H1 (cell line): ENCODE measurements around the gene ZSCAN18. TPM values are rescaled to one million over a fixed set of nuclear protein-coding genes. Genes with fewer than 3 reads are reported as not detected.

ENCODE experiments used
- CTCF ChIA-PET: fragments of 300-600 bp; sonication (Branson Sonifier 250); formaldehyde crosslinking; loops from one replicate; lab custom pipeline; 2021; ENCODE audit not compliant: partially characterized antibody; lab: Charles Lee
- POLR2A ChIA-PET: fragments of 300-600 bp; sonication (Branson Sonifier 250); formaldehyde crosslinking; loops from one replicate; lab custom pipeline; 2021; ENCODE audit warnings: inconsistent platforms; ENCODE audit not compliant: partially characterized antibody; lab: Charles Lee
- DNase-seq, 2 experiments: peaks; one replicate each; pipeline versions ENCODE4 v3.0.0 to v3.0.0-alpha.2; 2010 to 2022; ENCODE audit warnings: low spot score in 2 of 2, low read depth in 1 of 2, mixed read lengths in 1 of 2
- FAIRE-seq: peaks from 2 replicates; lab custom pipeline; 2011; peaks lifted over from hg19 to GRCh38; lab: Jason Lieb, UNC
- H2AFZ ChIP-seq: 2 replicates; pipeline ENCODE4 v1.8.1; 2012; ENCODE audit warnings: low read length, inconsistent platforms
- H2AK5ac ChIP-seq: 2 replicates; pipeline ENCODE4 v1.6.1; 2013; ENCODE audit warnings: low read depth, low read length
- H2BK120ac ChIP-seq: replicated peaks from 2 replicates; pipeline ENCODE3; 2013; ENCODE audit warnings: low read depth, low read length, inconsistent platforms
- H2BK12ac ChIP-seq: 2 replicates; pipeline ENCODE4 v1.6.1; 2013; ENCODE audit warnings: low read depth, low read length
- H2BK15ac ChIP-seq: 2 replicates; pipeline ENCODE4 v1.6.1; 2013; ENCODE audit warnings: low read length
- H2BK20ac ChIP-seq: 2 replicates; pipeline ENCODE4 v1.6.1; 2013; ENCODE audit warnings: low read length
- H2BK5ac ChIP-seq: 2 replicates; pipeline ENCODE4 v1.6.1; 2013; ENCODE audit warnings: low read depth, low read length
- H3K14ac ChIP-seq: 2 replicates; pipeline ENCODE4 v1.6.1; 2013; ENCODE audit warnings: inconsistent platforms; ENCODE audit not compliant: insufficient read length
- H3K18ac ChIP-seq: 2 replicates; pipeline ENCODE4 v1.6.1; 2013; ENCODE audit warnings: low read length; ENCODE audit errors: extremely low read depth
- H3K23ac ChIP-seq: 2 replicates; pipeline ENCODE4 v1.6.1; 2013; ENCODE audit warnings: inconsistent platforms; ENCODE audit not compliant: insufficient read length
- H3K23me2 ChIP-seq: 2 replicates; pipeline ENCODE4 v1.6.1; 2013; ENCODE audit warnings: low read depth, low read length
- H3K27ac ChIP-seq: 2 replicates; pipeline ENCODE4 v1.6.1; 2011; ENCODE audit warnings: low read depth, low read length, inconsistent platforms
- H3K27me3 ChIP-seq, 4 experiments: replicated peaks in 1 of 4; 1 replicate in 1 of 4; 2 replicates in 3 of 4; pipeline versions ENCODE4 v1.6.1 to v1.8.1; 2011 to 2013; ENCODE audit warnings: low read length in 3 of 4, mild to moderate bottlenecking in 3 of 4, inconsistent platforms in 2 of 4, mixed read lengths in 2 of 4, moderate library complexity in 1 of 4; ENCODE audit not compliant: control insufficient read depth in 3 of 4, insufficient read depth in 3 of 4; ENCODE audit errors: extremely low read depth in 1 of 4
- H3K36me3 ChIP-seq, 4 experiments: 2 replicates each; pipeline versions ENCODE4 v1.6.1 to v1.8.1; 2011 to 2013; ENCODE audit warnings: mild to moderate bottlenecking in 4 of 4, low read length in 3 of 4, moderate library complexity in 2 of 4, control low read depth in 1 of 4, inconsistent platforms in 1 of 4; ENCODE audit not compliant: insufficient read depth in 4 of 4, control insufficient read depth in 2 of 4
- H3K4ac ChIP-seq: replicated peaks from 2 replicates; pipeline ENCODE3; 2013; ENCODE audit warnings: low read length, low read depth, mixed read lengths, inconsistent platforms; ENCODE audit not compliant: insufficient read length
- H3K4me1 ChIP-seq, 4 experiments: replicated peaks in 1 of 4; 1 replicate in 1 of 4; 2 replicates in 3 of 4; pipeline versions ENCODE4 v1.6.1 to v1.8.1; 2011 to 2013; ENCODE audit warnings: low read length in 3 of 4, inconsistent platforms in 2 of 4, mixed read lengths in 1 of 4; ENCODE audit not compliant: insufficient read depth in 4 of 4, control insufficient read depth in 3 of 4
- H3K4me2 ChIP-seq, 2 experiments: 2 replicates each; pipeline versions ENCODE4 v1.6.1 to v1.8.1; 2011 to 2013; ENCODE audit warnings: low read depth in 2 of 2, low read length in 2 of 2, control low read depth in 1 of 2, inconsistent platforms in 1 of 2, mild to moderate bottlenecking in 1 of 2; ENCODE audit not compliant: insufficient read depth in 1 of 2
- H3K4me3 ChIP-seq, 4 experiments: fragments of 200-600, 300-600 bp in 1 of 4; sonication (generic), shearing (Covaris generic), sonication (Bioruptor Twin) in 1 of 4; 2 replicates each; pipeline versions ENCODE4 v1.5.1 to v1.8.1; 2011 to 2016; ENCODE audit warnings: low read length in 4 of 4, low read depth in 3 of 4, control low read depth in 2 of 4, inconsistent platforms in 2 of 4, mild to moderate bottlenecking in 2 of 4, mixed read lengths in 1 of 4, moderate library complexity in 1 of 4; ENCODE audit not compliant: insufficient read depth in 2 of 4; ENCODE audit errors: extremely low read depth in 1 of 4
- H3K56ac ChIP-seq: replicated peaks from 2 replicates; pipeline ENCODE3; 2013; ENCODE audit warnings: low read depth, mild to moderate bottlenecking, mixed read lengths, low read length, inconsistent platforms; ENCODE audit not compliant: insufficient read length
- H3K79me1 ChIP-seq: 2 replicates; pipeline ENCODE4 v1.6.1; 2013; ENCODE audit warnings: low read depth, low read length, control low read depth
- H3K79me2 ChIP-seq, 2 experiments: 2 replicates each; pipeline versions ENCODE4 v1.6.1 to v1.8.1; 2012 to 2013; ENCODE audit warnings: low read length in 2 of 2, mild to moderate bottlenecking in 2 of 2, inconsistent platforms in 1 of 2; ENCODE audit not compliant: insufficient read depth in 2 of 2, control insufficient read depth in 1 of 2
- H3K9ac ChIP-seq, 4 experiments: replicated peaks in 1 of 4; 1 replicate in 1 of 4; 2 replicates in 3 of 4; pipeline versions ENCODE4 v1.6.1 to v1.8.1; 2011 to 2013; ENCODE audit warnings: low read depth in 3 of 4, low read length in 3 of 4, control low read depth in 2 of 4, mild to moderate bottlenecking in 2 of 4, moderate library complexity in 2 of 4, inconsistent platforms in 1 of 4; ENCODE audit errors: extremely low read depth in 1 of 4
- H3K9me3 ChIP-seq, 2 experiments: 2 replicates each; pipeline versions ENCODE4 v1.6.1 to v1.8.1; 2012 to 2013; ENCODE audit warnings: mild to moderate bottlenecking in 2 of 2, moderate library complexity in 2 of 2, control low read depth in 1 of 2, inconsistent platforms in 1 of 2, low read depth in 1 of 2, low read length in 1 of 2, mixed read lengths in 1 of 2; ENCODE audit not compliant: insufficient read depth in 2 of 2
- H4K20me1 ChIP-seq, 2 experiments: replicated peaks in 1 of 2; 2 replicates each; pipeline versions ENCODE3 to v1.8.1; 2011 to 2013; ENCODE audit warnings: inconsistent platforms in 2 of 2, low read length in 2 of 2, mild to moderate bottlenecking in 1 of 2; ENCODE audit not compliant: insufficient read depth in 2 of 2, control insufficient read depth in 1 of 2
- H4K5ac ChIP-seq: 2 replicates; pipeline ENCODE4 v1.6.1; 2013; ENCODE audit warnings: low read length, low read depth, mixed read lengths, inconsistent platforms; ENCODE audit not compliant: insufficient read length
- H4K8ac ChIP-seq: 2 replicates; pipeline ENCODE4 v1.8.0; 2013; ENCODE audit warnings: mild to moderate bottlenecking, moderate library complexity, low read length, inconsistent platforms; ENCODE audit not compliant: insufficient read depth; ENCODE audit errors: extremely low read depth
- H4K91ac ChIP-seq: replicated peaks from 2 replicates; pipeline ENCODE3; 2013; ENCODE audit warnings: low read length, mixed read lengths, inconsistent platforms; ENCODE audit not compliant: insufficient read length
- JUN ChIP-seq: IDR thresholded peaks from 2 replicates; pipeline ENCODE4 v1.6.1; 2011; ENCODE audit warnings: low read depth, mild to moderate bottlenecking, improper control_type of control experiment, low read length
- TAF1 ChIP-seq: IDR thresholded peaks from 2 replicates; pipeline ENCODE4 v1.6.1; 2011; ENCODE audit warnings: mild to moderate bottlenecking, low read depth, low read length
- WGBS, 2 experiments: shearing (Covaris generic) in 1 of 2; methylation state at CpG; one replicate each; pipeline versions ENCODE4 v1.1.6 to v1.1.7; 2013 to 2015; ENCODE audit warnings: low lambda C conversion rate in 2 of 2, mixed read lengths in 2 of 2, inconsistent platforms in 1 of 2, low coverage in 1 of 2, missing lambda C conversion rate in 1 of 2; ENCODE audit not compliant: insufficient replicate concordance in 2 of 2, insufficient coverage in 1 of 2, insufficient read length in 1 of 2; ENCODE audit errors: extremely low coverage in 1 of 2, missing lambda C conversion rate in 1 of 2; 5-methylcytosine and 5-hydroxymethylcytosine counted together
- polyA plus RNA-seq, 7 experiments: library from polyadenylated mRNA; depleted of rRNA in 3 of 7; stranded (reverse) in 5 of 7; unstranded in 2 of 7; fragments of >200 nt in 5 of 7; fragments of 200-250 nt in 2 of 7; gene quantifications; 1 replicate in 5 of 7; 2 replicates in 1 of 7; 4 replicates in 1 of 7; pipeline versions ENCODE4 v1.2.1 to v1.2.3, GENCODE V29; 2011 to 2013; ENCODE audit warnings: missing spikeins in 2 of 7, mixed read lengths in 2 of 7
- total RNA-seq: library from RNA; stranded (reverse); fragmentation: NEBNext Ultra II Directional; extraction: Animal tissue kit (Norgen Biotek cat#: 25700); gene quantifications from 2 replicates; pipeline ENCODE4 v1.2.1, GENCODE V29; 2021

Gene ZSCAN18
- total and polyA plus RNA-seq, 2 of the 8 experiments (the other 6 are each of a cell fraction or from before 2014, with no cell fraction given), result 37.0 to 41.4 TPM

DNA sequence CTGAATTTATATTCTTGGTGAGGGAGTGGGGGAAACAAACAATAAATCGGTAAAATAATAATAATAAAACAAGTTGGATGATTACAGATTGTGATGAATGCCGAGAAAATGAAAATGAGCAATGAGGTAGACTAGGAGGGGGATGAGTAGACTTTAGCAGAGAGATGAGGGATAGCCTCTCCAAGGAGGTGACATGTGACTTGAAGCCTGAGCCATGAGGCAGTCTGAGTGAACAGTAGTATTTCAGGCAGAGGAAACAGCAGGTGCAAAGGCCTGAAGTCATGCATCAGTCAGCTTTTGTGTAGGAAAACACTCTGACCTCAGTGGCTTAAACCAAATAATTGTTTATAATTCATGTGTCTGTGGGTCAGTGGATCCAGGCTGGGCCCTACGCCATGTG, 34.3 kb downstream of the ZSCAN18 start:
- Histone ChIP-seq H3K4me2 (no peak overlapping the region), H2AFZ (no peak overlapping the region), H3K18ac (no peak overlapping the region), H4K5ac (no peak overlapping the region), H2BK5ac (no peak overlapping the region), H3K4me1 (peaks cover 2 to 10% (median 8%) of the 10 kb centered on the region in 4 experiments), H2BK12ac (no peak overlapping the region), H3K79me1 (no peaks in the 10 kb centered on the region; the same call in 1 of the 2 replicates), H3K4me3 (no peak overlapping the region), H3K23ac (no peak overlapping the region), H4K20me1 (no peaks in the 10 kb centered on the region), H3K9me3 (peaks cover 45 to 63% of the 10 kb centered on the region in 2 experiments), H2AK5ac (no peak overlapping the region), H2BK20ac (no peak overlapping the region), H3K9ac (no peak overlapping the region), H4K91ac (no peak overlapping the region), H3K56ac (no peak overlapping the region), H3K4ac (no peak overlapping the region), H3K27me3 (no peaks in the 10 kb centered on the region), H3K36me3 (peaks cover 0 to 61% (median 31%) of the 10 kb centered on the region in 4 experiments; a peak in 6 of 8 replicates), H2BK120ac (no peak overlapping the region), H3K27ac (no peak overlapping the region), H2BK15ac (no peak overlapping the region), H4K8ac (no peak overlapping the region), H3K79me2 (no peaks in the 10 kb centered on the region), H3K14ac (no peak overlapping the region), H3K23me2 (peaks cover 2% of the 10 kb centered on the region; the same call in 1 of the 2 replicates)
- FAIRE-seq (no peak), DNase-seq (no peak)
- POLR2A ChIA-PET, result interaction anchor here (1.4 to 2.4 kb wide), 3 partner anchors 9 to 32 kb away, joined by 3 to 7 read pairs (median 4); no protein-coding TSS in a partner anchor
- CTCF ChIA-PET, result interaction anchor here (1.0 to 1.7 kb wide), 2 partner anchors 20 to 40 kb away, joined by 5 to 6 read pairs; no protein-coding TSS in a partner anchor
- 83% methylated on average over 3 of the region's 3 CpGs; no CpG with 5 or more reads in 1 of the 2 experiments for WGBS, 2 experiments
- TF ChIP-seq JUN, result no peak
- TF ChIP-seq TAF1, result no peak
